Esophagus squamous epithelium (tissue), 5 donors: ENCODE data around the gene CPLX4. TPM values are rescaled to one million over a fixed set of nuclear protein-coding genes. Genes with fewer than 3 reads are reported as not detected.

Experiments
- DNase-seq: peaks from one replicate; lab custom pipeline; 2025; lab: John Stamatoyannopoulos, UW
- H3K27ac ChIP-seq, 4 donors: fragments of 200-600 bp; sonication (generic); one replicate each; pipeline ENCODE4 v1.5.1; 2016 to 2019; ENCODE audit warnings: mild to moderate bottlenecking in 1 of 4
- H3K27me3 ChIP-seq, 4 donors: fragments of 200-600 bp; sonication (generic); 1 replicate in 3 of 4; 2 replicates in 1 of 4; pipeline versions ENCODE4 v1.5.1 to v1.6.0; 2017 to 2021; ENCODE audit warnings: antibody characterized with exemption in 1 of 4
- H3K36me3 ChIP-seq, 3 donors: fragments of 200-600 bp; sonication (generic); one replicate each; pipeline ENCODE4 v1.5.1; 2016 to 2019
- H3K4me1 ChIP-seq, 3 donors: fragments of 200-600 bp; sonication (generic); one replicate each; pipeline ENCODE4 v1.5.1; 2017 to 2019
- H3K4me3 ChIP-seq, 4 donors: fragments of 200-600 bp; sonication (generic); 1 replicate in 3 of 4; 2 replicates in 1 of 4; pipeline ENCODE4 v1.5.1; 2016 to 2019; ENCODE audit warnings: mild to moderate bottlenecking in 2 of 4, moderate library complexity in 1 of 4
- H3K9me3 ChIP-seq, 3 donors: fragments of 200-600 bp; sonication (generic); one replicate each; pipeline ENCODE4 v1.5.1; 2016 to 2019
- CTCF ChIP-seq, 6 experiments: fragments of 450-650 bp in 4 of 6; fragments of 200-600 bp in 2 of 6; sonication (generic) in 2 of 6; IDR thresholded peaks; one replicate each; pipeline ENCODE4 v1.5.1; 2016 to 2019; ENCODE audit warnings: antibody characterized with exemption in 6 of 6, mild to moderate bottlenecking in 4 of 6, moderate library complexity in 4 of 6
- POLR2A ChIP-seq, 4 donors: fragments of 450-650 bp; IDR thresholded peaks; one replicate each; pipeline ENCODE4 v1.6.1; 2017; ENCODE audit warnings: antibody characterized with exemption in 4 of 4, mild to moderate bottlenecking in 4 of 4, moderate library complexity in 3 of 4
- WGBS, 2 donors: methylation state at CpG; one replicate each; pipeline ENCODE4 v1.1.5; 2018; 5-methylcytosine and 5-hydroxymethylcytosine counted together
- intact Hi-C: fragments of 100-400 bp; cut with DNase I; formaldehyde crosslinking; loops from one replicate; pipeline ENCODE4 v1.15.0; 2022
- total RNA-seq, 4 donors: library from RNA; depleted of rRNA; stranded (reverse); fragments of >200 nt; gene quantifications; one replicate each; pipeline ENCODE4 v1.1.0, GENCODE V29; 2016
- donor health status: DM: yes; HTN: yes; CAD: no.

The CPLX4 gene
- total RNA-seq, 4 donors from 2014 or later = 0.31 TPM; not detected in 3

- DNase-seq = no peak
- no peak overlapping the region for H3K27ac ChIP-seq
- peaks cover 0 to 68% (median 0%) of the 10 kb centered on the region in 4 donors for H3K27me3 ChIP-seq
- intact Hi-C loops = no loop called here
- WGBS, 2 donors = 15 to 24% methylated on average over 5 of the region's 5 CpGs
- no peak for TF ChIP-seq POLR2A (IDR thresholded peaks at IDR 0.05)
- peak; percentile 46 to 79 (median 59) for TF ChIP-seq CTCF (IDR thresholded peaks at IDR 0.05)
- H3K4me3 ChIP-seq = no peak overlapping the region
- H3K9me3 ChIP-seq = no peaks in the 10 kb centered on the region
- no peaks in the 10 kb centered on the region for H3K36me3 ChIP-seq
- H3K4me1 ChIP-seq = no peaks in the 10 kb centered on the region
These were observed 69.2 kb downstream of the CPLX4 start for GRCh38 chr18:59249199-59249774.

- Histone ChIP-seq H3K4me1 (no peaks in the 10 kb centered on the region), H3K27me3 (peaks cover 0 to 60% (median 0%) of the 10 kb centered on the region in 4 donors), H3K36me3 (no peaks in the 10 kb centered on the region), H3K4me3 (no peak overlapping the region), H3K27ac (no peak overlapping the region), H3K9me3 (no peaks in the 10 kb centered on the region)
- DNase-seq = no peak
- intact Hi-C loops = no loop called here
- WGBS, 2 donors = 38 to 52% methylated on average over 4 of the region's 4 CpGs
- TF ChIP-seq POLR2A (IDR thresholded peaks at IDR 0.05) (no peak), CTCF (IDR thresholded peaks at IDR 0.05) (no peak)
These were observed 71.7 kb downstream of the CPLX4 start for GRCh38 chr18:59246796-59247195.

Other genes with a start within 250 kb of the CPLX4 start
- 10 to 100 TPM; 29.6 to 61.8 (median 31.7) TPM for gene SEC11C, start 178.8 kb downstream of the CPLX4 start, total RNA-seq
- gene GRP, start 98.5 kb downstream of the CPLX4 start, total RNA-seq = not detected
- gene RAX, start 45.2 kb downstream of the CPLX4 start, total RNA-seq = not detected
- 10 to 100 TPM; 67.1 to 80.3 (median 70.6) TPM for gene LMAN1, start 40.6 kb upstream of the CPLX4 start, total RNA-seq